ENCODE data around the gene CCL4. TPM values are rescaled to one million over a fixed set of nuclear protein-coding genes. Genes with fewer than 3 reads are reported as not detected.
"Not testable (repeated sequence)": the region's sequence is repeated elsewhere in the genome, so short reads cannot be mapped to it uniquely, and the experiment has no call there.

Gene CCL4
- total and polyA plus RNA-seq, 4 donors: 1.7 to 4.6 (median 2.8) TPM

GRCh38 chr17:36092230-36092629, 11.4 kb upstream of the CCL4 start:
- Histone ChIP-seq H3K9ac (ENCODE audit: low read depth in 1 of 2, low read length in 2 of 2) (no peak overlapping the region), H3K36me3 (ENCODE audit: control insufficient read depth in 4 of 4, insufficient read depth in 3 of 4, low read depth in 1 of 4, low read length in 3 of 4) (no peaks in the 10 kb centered on the region), H3K27me3 (ENCODE audit: control insufficient read depth in 4 of 4, insufficient read depth in 4 of 4, low read length in 3 of 4) (no peaks in the 10 kb centered on the region), H3K4me3 (ENCODE audit: low read depth in 1 of 3, low read length in 3 of 3) (no peak overlapping the region), H3K9me3 (ENCODE audit: control insufficient read depth in 4 of 4, low read length in 3 of 4) (no peaks in the 10 kb centered on the region), H3K4me1 (ENCODE audit: control insufficient read depth in 4 of 4, insufficient read depth in 4 of 4, low read length in 3 of 4) (peaks cover 0 to 2% (median 1%) of the 10 kb centered on the region in 4 donors), H3K27ac (ENCODE audit: low read depth in 1 of 2, low read length in 2 of 2) (no peak overlapping the region)
- WGBS: 78% methylated on average over 4 of the region's 4 CpGs
- DNase-seq (ENCODE audit: low spot score): no peak
- no peak for TF ChIP-seq NR2F2 (IDR thresholded peaks at IDR 0.05)
- TF ChIP-seq FOXA2 (IDR thresholded peaks at IDR 0.05): no peak
- no peak for TF ChIP-seq GABPA (IDR thresholded peaks at IDR 0.05 in 1 of 2, conservative IDR thresholded peaks at IDR 0.05 in 1 of 2)
- TF ChIP-seq FOXA1 (IDR thresholded peaks at IDR 0.05): no peak
- TF ChIP-seq, protein P1, sequence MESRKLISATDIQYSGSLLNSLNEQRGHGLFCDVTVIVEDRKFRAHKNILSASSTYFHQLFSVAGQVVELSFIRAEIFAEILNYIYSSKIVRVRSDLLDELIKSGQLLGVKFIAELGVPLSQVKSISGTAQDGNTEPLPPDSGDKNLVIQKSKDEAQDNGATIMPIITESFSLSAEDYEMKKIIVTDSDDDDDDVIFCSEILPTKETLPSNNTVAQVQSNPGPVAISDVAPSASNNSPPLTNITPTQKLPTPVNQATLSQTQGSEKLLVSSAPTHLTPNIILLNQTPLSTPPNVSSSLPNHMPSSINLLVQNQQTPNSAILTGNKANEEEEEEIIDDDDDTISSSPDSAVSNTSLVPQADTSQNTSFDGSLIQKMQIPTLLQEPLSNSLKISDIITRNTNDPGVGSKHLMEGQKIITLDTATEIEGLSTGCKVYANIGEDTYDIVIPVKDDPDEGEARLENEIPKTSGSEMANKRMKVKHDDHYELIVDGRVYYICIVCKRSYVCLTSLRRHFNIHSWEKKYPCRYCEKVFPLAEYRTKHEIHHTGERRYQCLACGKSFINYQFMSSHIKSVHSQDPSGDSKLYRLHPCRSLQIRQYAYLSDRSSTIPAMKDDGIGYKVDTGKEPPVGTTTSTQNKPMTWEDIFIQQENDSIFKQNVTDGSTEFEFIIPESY (IDR thresholded peaks at IDR 0.05): no peak

DNA sequence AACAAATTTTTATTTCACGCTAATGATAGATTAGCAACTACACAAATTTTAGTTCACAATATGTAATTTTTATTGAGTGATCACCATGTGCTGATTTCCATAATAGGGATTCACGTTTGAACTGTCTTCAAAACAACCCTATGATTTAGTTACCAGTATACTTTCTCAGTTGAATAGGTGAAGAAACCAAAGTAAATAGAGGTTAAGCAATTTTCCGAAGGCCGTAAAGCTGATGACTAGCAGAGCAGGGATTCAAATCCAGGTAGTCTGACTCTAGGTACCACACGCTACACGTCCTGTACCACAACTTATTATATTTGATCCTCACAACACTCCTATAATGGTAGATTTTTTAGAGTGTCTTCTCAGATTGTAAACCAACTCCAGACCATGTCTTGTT, 10.9 kb upstream of the CCL4 start:
- not testable (repeated sequence) for H3K27me3 ChIP-seq (ENCODE audit: control insufficient read depth in 4 of 4, insufficient read depth in 4 of 4, low read length in 3 of 4); H3K27ac ChIP-seq (ENCODE audit: low read depth in 1 of 2, low read length in 2 of 2); H3K9me3 ChIP-seq (ENCODE audit: control insufficient read depth in 4 of 4, low read length in 3 of 4); H3K9ac ChIP-seq (ENCODE audit: low read depth in 1 of 2, low read length in 2 of 2); H3K36me3 ChIP-seq (ENCODE audit: control insufficient read depth in 4 of 4, insufficient read depth in 3 of 4, low read depth in 1 of 4, low read length in 3 of 4); H3K4me3 ChIP-seq (ENCODE audit: low read depth in 1 of 3, low read length in 3 of 3); DNase-seq (ENCODE audit: low spot score); H3K4me1 ChIP-seq (ENCODE audit: control insufficient read depth in 4 of 4, insufficient read depth in 4 of 4, low read length in 3 of 4)
- 44% methylated on average over 6 of the region's 6 CpGs for whole genome bisulfite sequencing
- TF ChIP-seq RXRA (IDR thresholded peaks at IDR 0.05) (peak in 1 of 2 donors; percentile 55), FOXA1 (IDR thresholded peaks at IDR 0.05) (peak; percentile 53), HNF4A (conservative IDR thresholded peaks at IDR 0.05) (peak in 1 of 2 donors; percentile 34), FOXA2 (IDR thresholded peaks at IDR 0.05) (peak; percentile 77)

GRCh38 chr17:36094232-36094631, 9.4 kb upstream of the CCL4 start:
- TF ChIP-seq, protein P2, sequence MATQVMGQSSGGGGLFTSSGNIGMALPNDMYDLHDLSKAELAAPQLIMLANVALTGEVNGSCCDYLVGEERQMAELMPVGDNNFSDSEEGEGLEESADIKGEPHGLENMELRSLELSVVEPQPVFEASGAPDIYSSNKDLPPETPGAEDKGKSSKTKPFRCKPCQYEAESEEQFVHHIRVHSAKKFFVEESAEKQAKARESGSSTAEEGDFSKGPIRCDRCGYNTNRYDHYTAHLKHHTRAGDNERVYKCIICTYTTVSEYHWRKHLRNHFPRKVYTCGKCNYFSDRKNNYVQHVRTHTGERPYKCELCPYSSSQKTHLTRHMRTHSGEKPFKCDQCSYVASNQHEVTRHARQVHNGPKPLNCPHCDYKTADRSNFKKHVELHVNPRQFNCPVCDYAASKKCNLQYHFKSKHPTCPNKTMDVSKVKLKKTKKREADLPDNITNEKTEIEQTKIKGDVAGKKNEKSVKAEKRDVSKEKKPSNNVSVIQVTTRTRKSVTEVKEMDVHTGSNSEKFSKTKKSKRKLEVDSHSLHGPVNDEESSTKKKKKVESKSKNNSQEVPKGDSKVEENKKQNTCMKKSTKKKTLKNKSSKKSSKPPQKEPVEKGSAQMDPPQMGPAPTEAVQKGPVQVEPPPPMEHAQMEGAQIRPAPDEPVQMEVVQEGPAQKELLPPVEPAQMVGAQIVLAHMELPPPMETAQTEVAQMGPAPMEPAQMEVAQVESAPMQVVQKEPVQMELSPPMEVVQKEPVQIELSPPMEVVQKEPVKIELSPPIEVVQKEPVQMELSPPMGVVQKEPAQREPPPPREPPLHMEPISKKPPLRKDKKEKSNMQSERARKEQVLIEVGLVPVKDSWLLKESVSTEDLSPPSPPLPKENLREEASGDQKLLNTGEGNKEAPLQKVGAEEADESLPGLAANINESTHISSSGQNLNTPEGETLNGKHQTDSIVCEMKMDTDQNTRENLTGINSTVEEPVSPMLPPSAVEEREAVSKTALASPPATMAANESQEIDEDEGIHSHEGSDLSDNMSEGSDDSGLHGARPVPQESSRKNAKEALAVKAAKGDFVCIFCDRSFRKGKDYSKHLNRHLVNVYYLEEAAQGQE (IDR thresholded peaks at IDR 0.05): no peak
- TF ChIP-seq, protein P3, sequence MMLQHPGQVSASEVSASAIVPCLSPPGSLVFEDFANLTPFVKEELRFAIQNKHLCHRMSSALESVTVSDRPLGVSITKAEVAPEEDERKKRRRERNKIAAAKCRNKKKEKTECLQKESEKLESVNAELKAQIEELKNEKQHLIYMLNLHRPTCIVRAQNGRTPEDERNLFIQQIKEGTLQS (IDR thresholded peaks at IDR 0.05): no peak
- no peak for TF ChIP-seq YY1 (IDR thresholded peaks at IDR 0.05)
- no peak for TF ChIP-seq SP1 (IDR thresholded peaks at IDR 0.05)
- TF ChIP-seq MAX (IDR thresholded peaks at IDR 0.05): no peak
- no peak for TF ChIP-seq RAD21 (IDR thresholded peaks at IDR 0.05)
- TF ChIP-seq HNF4A (conservative IDR thresholded peaks at IDR 0.05): no peak
- no peak for TF ChIP-seq TAF1 (conservative IDR thresholded peaks at IDR 0.05)
- TF ChIP-seq, protein P4, sequence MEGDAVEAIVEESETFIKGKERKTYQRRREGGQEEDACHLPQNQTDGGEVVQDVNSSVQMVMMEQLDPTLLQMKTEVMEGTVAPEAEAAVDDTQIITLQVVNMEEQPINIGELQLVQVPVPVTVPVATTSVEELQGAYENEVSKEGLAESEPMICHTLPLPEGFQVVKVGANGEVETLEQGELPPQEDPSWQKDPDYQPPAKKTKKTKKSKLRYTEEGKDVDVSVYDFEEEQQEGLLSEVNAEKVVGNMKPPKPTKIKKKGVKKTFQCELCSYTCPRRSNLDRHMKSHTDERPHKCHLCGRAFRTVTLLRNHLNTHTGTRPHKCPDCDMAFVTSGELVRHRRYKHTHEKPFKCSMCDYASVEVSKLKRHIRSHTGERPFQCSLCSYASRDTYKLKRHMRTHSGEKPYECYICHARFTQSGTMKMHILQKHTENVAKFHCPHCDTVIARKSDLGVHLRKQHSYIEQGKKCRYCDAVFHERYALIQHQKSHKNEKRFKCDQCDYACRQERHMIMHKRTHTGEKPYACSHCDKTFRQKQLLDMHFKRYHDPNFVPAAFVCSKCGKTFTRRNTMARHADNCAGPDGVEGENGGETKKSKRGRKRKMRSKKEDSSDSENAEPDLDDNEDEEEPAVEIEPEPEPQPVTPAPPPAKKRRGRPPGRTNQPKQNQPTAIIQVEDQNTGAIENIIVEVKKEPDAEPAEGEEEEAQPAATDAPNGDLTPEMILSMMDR (IDR thresholded peaks at IDR 0.05; ENCODE audit: low read depth, low read length, missing input control): no peak
- TF ChIP-seq HNF4G (IDR thresholded peaks at IDR 0.05): no peak
- TF ChIP-seq, protein P1 (IDR thresholded peaks at IDR 0.05): no peak
- no peak for TF ChIP-seq NR2F2 (IDR thresholded peaks at IDR 0.05)
- no peak for TF ChIP-seq RXRA (IDR thresholded peaks at IDR 0.05)
- no peak for TF ChIP-seq GABPA (IDR thresholded peaks at IDR 0.05 in 1 of 2, conservative IDR thresholded peaks at IDR 0.05 in 1 of 2)
- TF ChIP-seq FOXA1 (IDR thresholded peaks at IDR 0.05): no peak
- TF ChIP-seq EGR1 (IDR thresholded peaks at IDR 0.05; ENCODE audit: low read depth in 2 of 2): no peak
- no peak for TF ChIP-seq JUND (IDR thresholded peaks at IDR 0.05)
- TF ChIP-seq FOXA2 (IDR thresholded peaks at IDR 0.05): no peak
- Histone ChIP-seq H3K27me3 (ENCODE audit: control insufficient read depth in 4 of 4, insufficient read depth in 4 of 4, low read length in 3 of 4) (no peaks in the 10 kb centered on the region), H3K9ac (ENCODE audit: low read depth in 1 of 2, low read length in 2 of 2) (no peak overlapping the region), H3K27ac (ENCODE audit: low read depth in 1 of 2, low read length in 2 of 2) (no peak overlapping the region), H3K36me3 (ENCODE audit: control insufficient read depth in 4 of 4, insufficient read depth in 3 of 4, low read depth in 1 of 4, low read length in 3 of 4) (no peaks in the 10 kb centered on the region), H3K4me3 (ENCODE audit: low read depth in 1 of 3, low read length in 3 of 3) (no peak overlapping the region), H3K9me3 (ENCODE audit: control insufficient read depth in 4 of 4, low read length in 3 of 4) (no peaks in the 10 kb centered on the region), H3K4me1 (ENCODE audit: control insufficient read depth in 4 of 4, insufficient read depth in 4 of 4, low read length in 3 of 4) (no peaks in the 10 kb centered on the region)
- 98% methylated on average over 1 of the region's 1 CpG for whole genome bisulfite sequencing
- no peak for DNase-seq (ENCODE audit: low spot score)
